WTC11 (cell line): ENCODE data around the gene DTNB. TPM values are rescaled to one million over a fixed set of nuclear protein-coding genes. Genes with fewer than 3 reads are reported as not detected.

ENCODE experiments used
- ATAC-seq: fragments of 200-7000 bp; cut with Tn5 transposase; 2 replicates; pipeline ENCODE4 v1.10.0; 2021; ENCODE audit warnings: mild to moderate bottlenecking, moderate library complexity
- CTCF ChIA-PET: fragments of 300-600 bp; sonication (Branson Sonifier 250); formaldehyde crosslinking; loops from one replicate; lab custom pipeline; 2021; ENCODE audit warnings: antibody characterized with exemption; lab: Charles Lee
- POLR2A ChIA-PET: fragments of 350-600 bp; sonication (Branson Sonifier 250); formaldehyde crosslinking; loops from one replicate; lab custom pipeline; 2021; ENCODE audit warnings: antibody characterized with exemption; lab: Charles Lee
- DNase-seq: peaks from one replicate; pipeline ENCODE4 v3.0.0; 2021; ENCODE audit warnings: low spot score
- H3K27ac Mint-ChIP-seq: 2 replicates; pipeline ENCODE4 v1.8.0; 2021; ENCODE audit warnings: mixed read lengths
- H3K27me3 Mint-ChIP-seq: 2 replicates; pipeline ENCODE4 v1.8.0; 2021; ENCODE audit warnings: low read depth, mild to moderate bottlenecking, moderate library complexity, mixed read lengths
- H3K36me3 Mint-ChIP-seq: 2 replicates; pipeline ENCODE4 v1.8.0; 2021; ENCODE audit warnings: mixed read lengths
- H3K4me1 Mint-ChIP-seq: 2 replicates; pipeline ENCODE4 v1.8.0; 2022; ENCODE audit warnings: mixed read lengths
- H3K4me3 Mint-ChIP-seq: 2 replicates; pipeline ENCODE4 v1.8.0; 2021; ENCODE audit warnings: mild to moderate bottlenecking, moderate library complexity, mixed read lengths
- H3K9me3 Mint-ChIP-seq: 2 replicates; pipeline ENCODE4 v1.8.0; 2021; ENCODE audit warnings: mixed read lengths
- CBFB ChIP-seq: sonication (generic); formaldehyde crosslinking; IDR thresholded peaks from 2 replicates; pipeline ENCODE4 v1.8.1; 2022; ENCODE audit warnings: mild to moderate bottlenecking, low read depth, missing genetic modification reagents
- CREB1 ChIP-seq: sonication (generic); formaldehyde crosslinking; IDR thresholded peaks from 2 replicates; pipeline ENCODE4 v1.8.0; 2023; ENCODE audit warnings: mild to moderate bottlenecking, missing genetic modification reagents
- FOXK1 ChIP-seq: sonication (generic); formaldehyde crosslinking; IDR thresholded peaks from 2 replicates; pipeline ENCODE4 v1.8.0; 2022; ENCODE audit warnings: mild to moderate bottlenecking, moderate library complexity, missing genetic modification reagents
- GABPB1 ChIP-seq: sonication (generic); formaldehyde crosslinking; IDR thresholded peaks from 2 replicates; pipeline ENCODE4 v1.8.1; 2023; ENCODE audit warnings: mild to moderate bottlenecking, missing genetic modification reagents
- GRHL2 ChIP-seq: fragments of 250-450 bp; sonication (Bioruptor Pico); IDR thresholded peaks from 2 replicates; pipeline ENCODE4 v1.8.0; 2022; ENCODE audit warnings: mild to moderate bottlenecking, moderate library complexity; ENCODE audit not compliant: insufficient replicate concordance, severe bottlenecking
- GTF2I ChIP-seq: fragments of 250-450 bp; sonication (Bioruptor Pico); conservative IDR thresholded peaks from 2 replicates; pipeline ENCODE4 v1.4.0; 2021; ENCODE audit warnings: mild to moderate bottlenecking
- IRF2 ChIP-seq: sonication (generic); formaldehyde crosslinking; IDR thresholded peaks from 2 replicates; pipeline ENCODE4 v1.8.0; 2022; ENCODE audit warnings: low read depth, missing genetic modification reagents, borderline replicate concordance
- NFYB ChIP-seq: sonication (generic); formaldehyde crosslinking; conservative IDR thresholded peaks from 2 replicates; pipeline ENCODE4 v1.8.0; 2022; ENCODE audit warnings: low read depth, missing genetic modification reagents
- OVOL2 ChIP-seq: fragments of 250-450 bp; sonication (Bioruptor Pico); IDR thresholded peaks from 2 replicates; pipeline ENCODE4 v1.9.0; 2021; ENCODE audit warnings: mild to moderate bottlenecking, borderline replicate concordance
- SMAD3 ChIP-seq: sonication (generic); formaldehyde crosslinking; IDR thresholded peaks from 2 replicates; pipeline ENCODE4 v1.8.0; 2022; ENCODE audit warnings: missing genetic modification reagents, mild to moderate bottlenecking, borderline replicate concordance
- ZBTB21 ChIP-seq: sonication (generic); formaldehyde crosslinking; IDR thresholded peaks from 2 replicates; pipeline ENCODE4 v1.8.1; 2023; ENCODE audit warnings: mild to moderate bottlenecking, missing genetic modification reagents, borderline replicate concordance
- ZNF317 ChIP-seq: sonication (generic); formaldehyde crosslinking; IDR thresholded peaks from 2 replicates; pipeline ENCODE4 v1.8.1; 2023; ENCODE audit warnings: low read depth, mild to moderate bottlenecking, moderate library complexity, missing genetic modification reagents, borderline replicate concordance
- ZNF423 ChIP-seq: fragments of 250-450 bp; sonication (Bioruptor Pico); IDR thresholded peaks from 2 replicates; pipeline ENCODE4 v2.1.2; 2022; ENCODE audit warnings: mild to moderate bottlenecking, moderate library complexity
- total RNA-seq: library from RNA; stranded (reverse); gene quantifications from 3 replicates; pipeline ENCODE4 v1.2.3, GENCODE V29; 2021
- TF ChIP-seq, protein P1 (sequence below): sonication (generic); formaldehyde crosslinking; IDR thresholded peaks from 2 replicates; pipeline ENCODE4 v1.8.1; 2023; ENCODE audit warnings: mild to moderate bottlenecking, moderate library complexity, missing genetic modification reagents
- TF ChIP-seq, protein P2 (sequence below): sonication (generic); formaldehyde crosslinking; IDR thresholded peaks from 2 replicates; pipeline ENCODE4 v1.8.1; 2022; ENCODE audit warnings: low read depth, mild to moderate bottlenecking, moderate library complexity, missing genetic modification reagents, borderline replicate concordance
- TF ChIP-seq, protein P3 (sequence below): sonication (generic); formaldehyde crosslinking; IDR thresholded peaks from 2 replicates; pipeline ENCODE4 v1.8.0; 2022; ENCODE audit warnings: mild to moderate bottlenecking, missing genetic modification reagents
- TF ChIP-seq, protein P4 (sequence below): fragments of 250-450 bp; sonication (Bioruptor Pico); IDR thresholded peaks from 2 replicates; pipeline ENCODE4 v2.1.2; 2022; ENCODE audit warnings: mild to moderate bottlenecking, moderate library complexity
- TF ChIP-seq, protein P5 (sequence below): sonication (generic); formaldehyde crosslinking; IDR thresholded peaks from 2 replicates; pipeline ENCODE4 v1.8.1; 2023; ENCODE audit warnings: mild to moderate bottlenecking, missing genetic modification reagents, moderate library complexity

The DTNB gene
- total RNA-seq, 1 experiment from 2014 or later, result 39.9 TPM

DNA sequence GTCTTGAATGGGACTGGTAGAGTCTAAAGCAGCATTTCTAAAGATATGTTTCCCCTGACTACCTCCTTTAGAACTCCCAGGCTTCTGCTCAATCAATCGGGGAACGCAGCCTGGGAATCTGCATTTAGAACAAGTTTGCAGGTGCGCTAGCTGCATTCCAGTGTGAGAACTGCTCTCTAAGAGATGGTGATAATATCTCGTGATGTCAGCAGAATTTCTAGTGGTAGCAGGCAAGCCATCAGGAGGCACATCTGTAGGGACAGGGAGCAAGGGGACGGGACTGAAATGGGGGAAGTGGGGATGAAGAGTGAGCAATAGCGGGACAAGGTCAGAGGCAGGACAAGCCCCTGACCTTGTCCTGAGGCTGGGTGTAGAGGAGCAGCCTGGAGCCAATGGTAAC, 211.4 kb downstream of the DTNB start (continued):
- TF ChIP-seq, protein P1, sequence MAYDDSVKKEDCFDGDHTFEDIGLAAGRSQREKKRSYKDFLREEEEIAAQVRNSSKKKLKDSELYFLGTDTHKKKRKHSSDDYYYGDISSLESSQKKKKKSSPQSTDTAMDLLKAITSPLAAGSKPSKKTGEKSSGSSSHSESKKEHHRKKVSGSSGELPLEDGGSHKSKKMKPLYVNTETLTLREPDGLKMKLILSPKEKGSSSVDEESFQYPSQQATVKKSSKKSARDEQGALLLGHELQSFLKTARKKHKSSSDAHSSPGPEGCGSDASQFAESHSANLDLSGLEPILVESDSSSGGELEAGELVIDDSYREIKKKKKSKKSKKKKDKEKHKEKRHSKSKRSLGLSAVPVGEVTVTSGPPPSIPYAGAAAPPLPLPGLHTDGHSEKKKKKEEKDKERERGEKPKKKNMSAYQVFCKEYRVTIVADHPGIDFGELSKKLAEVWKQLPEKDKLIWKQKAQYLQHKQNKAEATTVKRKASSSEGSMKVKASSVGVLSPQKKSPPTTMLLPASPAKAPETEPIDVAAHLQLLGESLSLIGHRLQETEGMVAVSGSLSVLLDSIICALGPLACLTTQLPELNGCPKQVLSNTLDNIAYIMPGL (CRISPR knock-in tag), result no peak

DNA sequence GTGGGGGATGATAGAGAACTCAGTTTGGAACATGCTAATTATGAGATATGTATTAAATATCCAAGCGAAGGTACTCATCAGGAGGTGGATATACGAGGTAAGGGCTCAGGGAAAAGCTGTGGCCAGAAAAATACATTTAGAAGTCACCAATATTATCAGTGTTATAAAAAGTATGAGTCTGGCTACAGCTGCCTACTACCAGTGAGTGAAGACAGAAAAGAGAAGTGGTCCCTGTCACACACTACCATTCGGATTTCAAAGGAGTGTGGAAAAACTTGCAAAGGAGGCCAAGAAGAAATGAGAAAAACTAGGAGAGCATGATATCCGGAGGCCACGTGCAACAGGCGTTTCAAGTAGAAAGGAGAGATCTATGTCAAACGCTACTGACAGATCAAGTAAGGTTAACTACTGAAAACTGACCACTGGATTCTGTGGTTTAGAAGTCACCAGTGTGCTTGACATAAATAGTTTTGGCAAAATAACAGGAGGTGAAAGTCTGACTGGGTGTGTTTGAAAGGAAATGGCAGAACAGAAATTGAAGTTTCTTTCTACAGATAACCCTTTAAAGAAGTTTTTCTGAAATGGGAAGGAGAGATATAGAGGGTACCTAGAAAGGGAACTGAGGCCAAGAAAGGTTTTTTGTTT, 213.0 kb downstream of the DTNB start:
- Mint-ChIP-seq H3K4me1 (no peaks in the 10 kb centered on the region), H3K9me3 (peaks cover 7% of the 10 kb centered on the region), H3K4me3 (no peak overlapping the region), H3K27me3 (no peaks in the 10 kb centered on the region), H3K27ac (no peak overlapping the region), H3K36me3 (0 out of 2 replicates have a peak, but pooled peaks cover 6% of the 10 kb centered on the region)
- no peak for TF ChIP-seq GRHL2 (CRISPR knock-in tag)
- POLR2A ChIA-PET, result no interaction called here
- CTCF ChIA-PET, result no interaction called here
- DNase-seq, result no peak
- ATAC-seq, result no peak

DNA sequence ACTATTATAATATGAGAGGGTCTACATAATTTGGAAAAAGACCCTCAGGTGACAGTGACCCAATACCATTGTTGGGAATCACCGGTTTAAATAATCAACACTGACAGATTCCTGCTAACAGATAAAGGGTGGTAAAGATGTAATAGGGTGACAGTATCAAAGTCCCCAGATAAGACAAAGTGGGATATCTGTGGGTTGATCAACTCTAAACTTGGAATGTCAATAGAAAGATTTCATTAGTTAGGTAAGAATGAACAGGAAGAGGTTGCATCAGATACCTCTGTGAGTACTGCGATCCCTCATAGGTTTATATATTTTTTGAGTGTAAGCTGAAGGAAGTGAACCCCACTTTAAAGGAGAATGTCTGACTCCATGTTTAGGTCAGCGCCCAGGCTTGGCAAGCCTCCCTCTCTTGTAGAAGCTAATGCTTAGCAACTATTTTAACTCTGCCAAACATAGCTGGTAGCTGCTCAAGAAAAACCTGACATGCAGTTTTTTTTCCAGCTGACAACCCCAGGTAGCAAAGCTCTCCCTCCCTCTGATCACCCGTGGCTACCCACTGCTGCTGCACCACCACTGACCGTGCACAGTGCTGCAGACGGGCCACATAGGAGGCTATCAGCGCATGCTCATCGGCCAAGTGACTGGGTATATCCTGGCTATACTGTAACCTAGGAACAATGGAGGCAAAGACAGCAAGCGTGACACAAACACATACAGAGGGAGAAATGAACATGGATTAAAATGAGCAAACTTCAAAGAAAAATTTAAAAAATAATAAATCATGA, 218.4 kb downstream of the DTNB start:
- DNase-seq, result no peak
- no peak for ATAC-seq
- ChIA-PET POLR2A (no interaction called here), CTCF (no interaction called here)
- no peaks in the 10 kb centered on the region for H3K27me3 Mint-ChIP-seq
- TF ChIP-seq, protein P2, sequence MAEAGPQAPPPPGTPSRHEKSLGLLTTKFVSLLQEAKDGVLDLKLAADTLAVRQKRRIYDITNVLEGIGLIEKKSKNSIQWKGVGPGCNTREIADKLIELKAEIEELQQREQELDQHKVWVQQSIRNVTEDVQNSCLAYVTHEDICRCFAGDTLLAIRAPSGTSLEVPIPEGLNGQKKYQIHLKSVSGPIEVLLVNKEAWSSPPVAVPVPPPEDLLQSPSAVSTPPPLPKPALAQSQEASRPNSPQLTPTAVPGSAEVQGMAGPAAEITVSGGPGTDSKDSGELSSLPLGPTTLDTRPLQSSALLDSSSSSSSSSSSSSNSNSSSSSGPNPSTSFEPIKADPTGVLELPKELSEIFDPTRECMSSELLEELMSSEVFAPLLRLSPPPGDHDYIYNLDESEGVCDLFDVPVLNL (CRISPR knock-in tag), result no peak
- TF ChIP-seq FOXK1 (CRISPR knock-in tag), result no peak
- TF ChIP-seq CREB1 (CRISPR knock-in tag), result no peak
- 0 out of 2 replicates have a peak, but pooled peaks have one; percentile 35 for TF ChIP-seq GABPB1 (CRISPR knock-in tag)
- TF ChIP-seq, protein P3, sequence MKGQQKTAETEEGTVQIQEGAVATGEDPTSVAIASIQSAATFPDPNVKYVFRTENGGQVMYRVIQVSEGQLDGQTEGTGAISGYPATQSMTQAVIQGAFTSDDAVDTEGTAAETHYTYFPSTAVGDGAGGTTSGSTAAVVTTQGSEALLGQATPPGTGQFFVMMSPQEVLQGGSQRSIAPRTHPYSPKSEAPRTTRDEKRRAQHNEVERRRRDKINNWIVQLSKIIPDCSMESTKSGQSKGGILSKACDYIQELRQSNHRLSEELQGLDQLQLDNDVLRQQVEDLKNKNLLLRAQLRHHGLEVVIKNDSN, result no peak
- TF ChIP-seq CBFB (CRISPR knock-in tag), result no peak
- TF ChIP-seq, protein P4, sequence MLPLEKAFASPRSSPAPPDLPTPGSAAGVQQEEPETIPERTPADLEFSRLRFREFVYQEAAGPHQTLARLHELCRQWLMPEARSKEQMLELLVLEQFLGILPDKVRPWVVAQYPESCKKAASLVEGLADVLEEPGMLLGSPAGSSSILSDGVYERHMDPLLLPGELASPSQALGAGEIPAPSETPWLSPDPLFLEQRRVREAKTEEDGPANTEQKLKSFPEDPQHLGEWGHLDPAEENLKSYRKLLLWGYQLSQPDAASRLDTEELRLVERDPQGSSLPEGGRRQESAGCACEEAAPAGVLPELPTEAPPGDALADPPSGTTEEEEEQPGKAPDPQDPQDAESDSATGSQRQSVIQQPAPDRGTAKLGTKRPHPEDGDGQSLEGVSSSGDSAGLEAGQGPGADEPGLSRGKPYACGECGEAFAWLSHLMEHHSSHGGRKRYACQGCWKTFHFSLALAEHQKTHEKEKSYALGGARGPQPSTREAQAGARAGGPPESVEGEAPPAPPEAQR (CRISPR knock-in tag), result no peak
- TF ChIP-seq ZNF317 (CRISPR knock-in tag), result no peak
- TF ChIP-seq, all 79 proteins: peak for 1
- H3K4me3 Mint-ChIP-seq, result no peak overlapping the region
- no peak overlapping the region for H3K27ac Mint-ChIP-seq
- no peaks in the 10 kb centered on the region for H3K9me3 Mint-ChIP-seq
- H3K36me3 Mint-ChIP-seq, result no peaks in the 10 kb centered on the region
- H3K4me1 Mint-ChIP-seq, result peaks cover 13% of the 10 kb centered on the region

DNA sequence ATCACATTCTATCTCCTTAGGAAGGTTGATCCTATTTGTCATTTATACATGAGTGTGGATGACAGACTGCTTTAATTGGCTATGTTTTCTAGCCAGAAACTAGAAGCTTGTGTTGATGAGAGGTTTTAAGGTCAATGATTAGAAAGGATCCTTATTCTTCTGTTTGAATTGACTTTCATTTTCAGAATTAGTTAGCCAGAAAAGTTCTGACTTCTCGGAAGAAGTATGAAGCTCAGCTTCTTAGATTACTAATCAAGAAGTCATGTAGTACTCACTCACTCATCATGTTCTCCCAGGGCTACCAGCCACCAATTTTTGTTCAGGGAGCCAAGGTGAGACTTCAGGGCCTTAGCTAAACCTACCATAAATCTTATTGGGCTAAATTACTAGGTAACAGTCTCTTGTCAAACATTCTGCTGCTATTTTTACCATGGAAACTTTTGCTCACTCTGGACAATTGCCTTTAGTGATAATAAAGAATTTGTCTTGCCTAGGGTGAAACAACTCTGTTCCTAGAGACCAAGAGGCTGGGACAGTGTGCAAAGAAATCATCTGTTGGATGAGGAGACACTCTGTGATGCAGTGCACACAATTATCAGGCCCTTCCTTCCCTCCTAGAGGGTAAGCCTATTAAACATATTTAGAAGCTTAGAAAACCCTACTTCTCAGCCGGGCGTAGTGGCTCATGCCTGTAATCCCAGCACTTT, 220.0 kb downstream of the DTNB start:
- Mint-ChIP-seq H3K4me3 (no peak overlapping the region), H3K27me3 (no peaks in the 10 kb centered on the region), H3K4me1 (peaks cover 13% of the 10 kb centered on the region), H3K36me3 (peaks cover 7% of the 10 kb centered on the region), H3K27ac (no peak overlapping the region), H3K9me3 (no peaks in the 10 kb centered on the region)
- POLR2A ChIA-PET, result no interaction called here
- CTCF ChIA-PET, result no interaction called here
- ATAC-seq (no peak), DNase-seq (no peak)
- TF ChIP-seq, protein P5, sequence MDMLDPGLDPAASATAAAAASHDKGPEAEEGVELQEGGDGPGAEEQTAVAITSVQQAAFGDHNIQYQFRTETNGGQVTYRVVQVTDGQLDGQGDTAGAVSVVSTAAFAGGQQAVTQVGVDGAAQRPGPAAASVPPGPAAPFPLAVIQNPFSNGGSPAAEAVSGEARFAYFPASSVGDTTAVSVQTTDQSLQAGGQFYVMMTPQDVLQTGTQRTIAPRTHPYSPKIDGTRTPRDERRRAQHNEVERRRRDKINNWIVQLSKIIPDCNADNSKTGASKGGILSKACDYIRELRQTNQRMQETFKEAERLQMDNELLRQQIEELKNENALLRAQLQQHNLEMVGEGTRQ (CRISPR knock-in tag), result no peak
- no peak for TF ChIP-seq IRF2
- TF ChIP-seq OVOL2 (CRISPR knock-in tag), result no peak
- no peak for TF ChIP-seq SMAD3 (CRISPR knock-in tag)
- TF ChIP-seq, protein P4 (CRISPR knock-in tag), result no peak
- no peak for TF ChIP-seq ZBTB21
- TF ChIP-seq GTF2I (CRISPR knock-in tag), result no peak
- TF ChIP-seq CREB1 (CRISPR knock-in tag), result no peak
- no peak for TF ChIP-seq ZNF423
- TF ChIP-seq NFYB (CRISPR knock-in tag), result no peak
